ENCODE data around the gene USP36. TPM values are rescaled to one million over a fixed set of nuclear protein-coding genes. Genes with fewer than 3 reads are reported as not detected.

The USP36 gene
- total and polyA plus RNA-seq, 9 of the 15 experiments (the other 6 are each of a cell fraction or from before 2014, with no cell fraction given): 6.4 to 72.8 (median 22.5) TPM

GRCh38 chr17:78783711-78784324 is 56.8 kb downstream of the USP36 start (continued):
- TF ChIP-seq MAFF (IDR thresholded peaks at IDR 0.05; ENCODE audit: low read length): no peak
- TF ChIP-seq PURB (CRISPR knock-in tag; IDR thresholded peaks at IDR 0.05; ENCODE audit: low read depth): no peak
- TF ChIP-seq ZNF280B (CRISPR knock-in tag; IDR thresholded peaks at IDR 0.05): no peak
- no peak for TF ChIP-seq E2F5 (CRISPR knock-in tag; IDR thresholded peaks at IDR 0.05)
- TF ChIP-seq FOS (IDR thresholded peaks at IDR 0.05; ENCODE audit: extremely low read depth, insufficient read length): no peak
- no peak for TF ChIP-seq ZBTB33 (CRISPR knock-in tag; IDR thresholded peaks at IDR 0.05)
- no peak for TF ChIP-seq SPI1 (IDR thresholded peaks at IDR 0.05; ENCODE audit: borderline replicate concordance, low read depth, low read length)
- TF ChIP-seq ZNF583 (CRISPR knock-in tag; IDR thresholded peaks at IDR 0.05): no peak
- TF ChIP-seq POLR2A (conservative IDR thresholded peaks at IDR 0.05): no peak
- no peak for TF ChIP-seq TAF15 (IDR thresholded peaks at IDR 0.05; ENCODE audit: low read depth, low read length)
- no peak for TF ChIP-seq ZNF384 (IDR thresholded peaks at IDR 0.05; ENCODE audit: low read depth, low read length)
- no peak for TF ChIP-seq MCM7 (IDR thresholded peaks at IDR 0.05)
- TF ChIP-seq FOSL1 (tag; conservative IDR thresholded peaks at IDR 0.05): no peak
- peak; percentile 78 for TF ChIP-seq SMARCA4 (IDR thresholded peaks at IDR 0.05)
- TF ChIP-seq CCNT2 (IDR thresholded peaks at IDR 0.05; ENCODE audit: borderline replicate concordance, extremely low read depth, insufficient read length, low read depth, low read length): no peak
- TF ChIP-seq KLF1 (tag; IDR thresholded peaks at IDR 0.05): no peak
- no peak for TF ChIP-seq CHD2 (IDR thresholded peaks at IDR 0.05; ENCODE audit: low read depth, low read length)
- TF ChIP-seq PHB2 (IDR thresholded peaks at IDR 0.05; ENCODE audit: low read depth): no peak
- no peak for TF ChIP-seq ZNF668 (CRISPR knock-in tag; IDR thresholded peaks at IDR 0.05)
- no peak for TF ChIP-seq RREB1 (CRISPR knock-in tag; IDR thresholded peaks at IDR 0.05)
- TF ChIP-seq ZKSCAN1 (IDR thresholded peaks at IDR 0.05; ENCODE audit: low read depth, low read length): no peak
- no peak for TF ChIP-seq BDP1 (IDR thresholded peaks at IDR 0.05; ENCODE audit: insufficient read depth, insufficient read length)

Measured in K562 (cell line).